Fibroblast of skin of scalp (primary cell): Measurements from ENCODE around the gene GAGE12E. TPM values are rescaled to one million over a fixed set of nuclear protein-coding genes. Genes with fewer than 3 reads are reported as not detected.
"Not testable (repeated sequence)": the region's sequence is repeated elsewhere in the genome, so short reads cannot be mapped to it uniquely, and the experiment has no call there.

Source experiments
- DNase-seq: peaks from one replicate; pipeline ENCODE4 v3.0.0-alpha.2; 2013
- polyA plus RNA-seq, 2 experiments: library from polyadenylated mRNA; unstranded; fragments of 120-200 nt; gene quantifications; one replicate each; pipeline ENCODE4 v1.2.1, GENCODE V29; 2013; ENCODE audit not compliant: insufficient read length in 2 of 2

Gene GAGE12E
- polyA plus RNA-seq (2013, experiment 1 of 2; ENCODE audit: insufficient read length), result not detected
- not detected for polyA plus RNA-seq (2013, experiment 2 of 2; ENCODE audit: insufficient read length)

- not testable (repeated sequence) for DNase-seq
These were observed at the start of gene GAGE12E for GRCh38 chrX:49550989-49551388. GAGE12E (plus strand) TSS chrX:49551289; CDS start chrX:49552444, 1,155 bp downstream.

GRCh38 chrX:49531877-49532276 is 19.2 kb upstream of the GAGE12E start, which contains the start of gene GAGE12C:
GAGE12C (plus strand) TSS chrX:49532177; CDS start chrX:49533332, 1,155 bp downstream.
- not testable (repeated sequence) for DNase-seq

- not testable (repeated sequence) for DNase-seq
These were observed 9.7 kb upstream of the GAGE12E start, which contains the start of gene GAGE12D for GRCh38 chrX:49541433-49541832. GAGE12D (plus strand) TSS chrX:49541733; CDS start chrX:49542888, 1,155 bp downstream.

- not testable (repeated sequence) for DNase-seq
These were observed 9.5 kb downstream of the GAGE12E start, which contains the start of gene GAGE12F for GRCh38 chrX:49560542-49560941. GAGE12F (plus strand) TSS chrX:49560842; CDS start chrX:49561997, 1,155 bp downstream.

- DNase-seq, result not testable (repeated sequence)
These were observed 17.6 kb downstream of the GAGE12E start for GRCh38 chrX:49568728-49569127.

- not testable (repeated sequence) for DNase-seq
These were observed 18.1 kb downstream of the GAGE12E start for GRCh38 chrX:49569152-49569551.

GRCh38 chrX:49570100-49570499 is 19.0 kb downstream of the GAGE12E start, which contains the start of gene GAGE12G:
GAGE12G (plus strand) TSS chrX:49570400; CDS start chrX:49571555, 1,155 bp downstream.
- DNase-seq, result not testable (repeated sequence)

- DNase-seq, result not testable (repeated sequence)
These were observed 28.6 kb downstream of the GAGE12E start, which contains the start of gene GAGE12H for GRCh38 chrX:49579649-49580048. GAGE12H (plus strand) TSS chrX:49579949; CDS start chrX:49581104, 1,155 bp downstream.

- DNase-seq, result not testable (repeated sequence)
These were observed 38.1 kb downstream of the GAGE12E start, which contains the start of gene GAGE2A for GRCh38 chrX:49589196-49589595. GAGE2A (plus strand) TSS chrX:49589496; CDS start chrX:49590651, 1,155 bp downstream.

- DNase-seq, result not testable (repeated sequence)
These were observed 38.8 kb downstream of the GAGE12E start for GRCh38 chrX:49589769-49590478.

GRCh38 chrX:49590488-49590887 is 39.4 kb downstream of the GAGE12E start:
- not testable (repeated sequence) for DNase-seq

- not testable (repeated sequence) for DNase-seq
These were observed 47.6 kb downstream of the GAGE12E start, which contains the start of gene GAGE1 for GRCh38 chrX:49598720-49599119. GAGE1 (plus strand) TSS chrX:49599020; CDS start chrX:49600175, 1,155 bp downstream.
